HEK293 (cell line): Measurements from ENCODE around the gene PTPRG.

Experiments
- CTCF ChIA-PET: fragments of 350-600 bp; formaldehyde crosslinking; extraction: SDS; loops from one replicate; lab custom pipeline; 2021; ENCODE audit warnings: antibody characterized with exemption; lab: Yijun Ruan, JAX
- POLR2A ChIA-PET: fragments of 300-600 bp; formaldehyde crosslinking; extraction: SDS; loops from one replicate; lab custom pipeline; 2020; ENCODE audit warnings: antibody characterized with exemption, inconsistent platforms; lab: Yijun Ruan, JAX
- H3K27ac ChIP-seq: fragments of 200-500 bp; sonication (Bioruptor generic); 2 replicates; pipeline ENCODE4 v1.5.1; 2014; ENCODE audit warnings: low read depth, low read length, control low read depth, inconsistent platforms; ENCODE audit errors: extremely low read depth
- H3K36me3 ChIP-seq, 2 experiments: fragments of 200-500 bp in 1 of 2; sonication (Bioruptor generic) in 1 of 2; 1 replicate in 1 of 2; 2 replicates in 1 of 2; pipeline ENCODE4 v1.5.1; 2014 to 2017; ENCODE audit warnings: inconsistent platforms in 2 of 2, low read length in 2 of 2; ENCODE audit not compliant: control insufficient read depth in 2 of 2, insufficient read depth in 1 of 2
- H3K4me1 ChIP-seq: fragments of 200-500 bp; sonication (Bioruptor generic); 2 replicates; pipeline ENCODE4 v1.5.1; 2014; ENCODE audit warnings: mild to moderate bottlenecking, low read length, inconsistent platforms; ENCODE audit not compliant: control insufficient read depth, insufficient read depth
- H3K4me3 ChIP-seq: 2 replicates; pipeline ENCODE4 v1.5.1; 2011; ENCODE audit warnings: low read depth, mild to moderate bottlenecking, control low read depth, low read length, moderate library complexity
- H3K9me3 ChIP-seq: fragments of 200-500 bp; sonication (Bioruptor generic); 2 replicates; pipeline ENCODE4 v1.5.1; 2014; ENCODE audit warnings: low read depth, low read length, inconsistent platforms; ENCODE audit not compliant: control insufficient read depth, insufficient read depth
- BCL11A ChIP-seq: fragments of 450-650 bp; formaldehyde crosslinking; IDR thresholded peaks from 2 replicates; pipeline ENCODE4 v1.5.1; 2016; ENCODE audit warnings: low read depth, missing biosample characterization, missing genetic modification characterization
- OSR2 ChIP-seq: fragments of 450-650 bp; formaldehyde crosslinking; IDR thresholded peaks from 2 replicates; pipeline ENCODE4 v1.5.1; 2016; ENCODE audit warnings: missing biosample characterization, missing genetic modification characterization
- SCRT2 ChIP-seq: fragments of 450-650 bp; formaldehyde crosslinking; IDR thresholded peaks from 2 replicates; pipeline ENCODE4 v1.5.1; 2016; ENCODE audit warnings: missing biosample characterization, missing genetic modification characterization
- ZBTB17 ChIP-seq: fragments of 450-650 bp; formaldehyde crosslinking; IDR thresholded peaks from 2 replicates; pipeline ENCODE4 v1.5.1; 2016; ENCODE audit warnings: missing biosample characterization, missing genetic modification characterization
- ZBTB49 ChIP-seq: fragments of 450-650 bp; formaldehyde crosslinking; IDR thresholded peaks from 2 replicates; pipeline ENCODE4 v1.5.1; 2016; ENCODE audit warnings: missing biosample characterization, missing genetic modification characterization, low read depth
- ZFP41 ChIP-seq: fragments of 450-650 bp; formaldehyde crosslinking; IDR thresholded peaks from 2 replicates; pipeline ENCODE4 v1.5.1; 2016; ENCODE audit warnings: missing biosample characterization, missing genetic modification characterization, borderline replicate concordance
- ZNF121 ChIP-seq: fragments of 450-650 bp; formaldehyde crosslinking; IDR thresholded peaks from 2 replicates; pipeline ENCODE4 v1.5.1; 2016; ENCODE audit warnings: missing biosample characterization, missing genetic modification characterization
- ZNF280C ChIP-seq: fragments of 450-650 bp; formaldehyde crosslinking; IDR thresholded peaks from 2 replicates; pipeline ENCODE4 v1.5.1; 2016; ENCODE audit warnings: missing biosample characterization, missing genetic modification characterization
- ZNF324 ChIP-seq: fragments of 450-650 bp; formaldehyde crosslinking; IDR thresholded peaks from 2 replicates; pipeline ENCODE4 v1.5.1; 2016; ENCODE audit warnings: missing biosample characterization, missing genetic modification characterization
- ZNF335 ChIP-seq: fragments of 450-650 bp; formaldehyde crosslinking; conservative IDR thresholded peaks from 2 replicates; pipeline ENCODE4 v1.5.1; 2016; ENCODE audit warnings: missing biosample characterization, missing genetic modification characterization
- ZNF530 ChIP-seq: fragments of 450-650 bp; formaldehyde crosslinking; IDR thresholded peaks from 2 replicates; pipeline ENCODE4 v1.5.1; 2016; ENCODE audit warnings: low read depth, missing biosample characterization, missing genetic modification characterization
- ZNF544 ChIP-seq: fragments of 450-650 bp; formaldehyde crosslinking; IDR thresholded peaks from 2 replicates; pipeline ENCODE4 v1.5.0; 2017; ENCODE audit warnings: missing biosample characterization, missing genetic modification characterization
- ZNF639 ChIP-seq: fragments of 450-650 bp; formaldehyde crosslinking; IDR thresholded peaks from 2 replicates; pipeline ENCODE4 v1.5.1; 2016; ENCODE audit warnings: missing biosample characterization, missing genetic modification characterization
- TF ChIP-seq, protein P1 (sequence below): fragments of 450-650 bp; formaldehyde crosslinking; IDR thresholded peaks from 2 replicates; pipeline ENCODE4 v1.5.1; 2017; ENCODE audit warnings: missing biosample characterization, missing genetic modification characterization

Gene PTPRG

GRCh38 chr3:61907210-61907795 lies 345.9 kb downstream of the PTPRG start:
- TF ChIP-seq ZNF335 (tag by site-specific recombination) (no peak), ZBTB17 (tag by site-specific recombination) (peak; percentile 96)

DNA sequence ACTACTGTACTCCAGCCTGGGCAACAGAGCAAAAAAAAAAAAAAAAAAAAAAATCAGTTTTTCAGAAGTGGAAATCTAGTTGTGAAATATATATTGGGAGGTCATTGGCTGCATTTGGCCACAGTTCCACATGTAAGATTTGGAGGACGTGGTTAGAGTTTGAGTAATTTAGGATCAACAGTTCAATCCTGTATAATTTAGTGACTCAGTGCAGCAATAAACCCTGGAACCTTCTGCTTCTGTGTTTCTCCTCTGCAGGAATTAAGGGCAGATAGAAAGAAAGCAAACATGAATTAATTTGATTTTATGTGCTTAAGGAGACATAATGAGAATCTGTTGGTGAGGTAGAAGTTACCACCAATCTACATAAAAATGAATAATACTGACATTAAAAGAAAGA lies 347.0 kb downstream of the PTPRG start:
- peak; percentile 33; the same call in 1 of the 2 replicates for TF ChIP-seq SCRT2 (tag by site-specific recombination)
- TF ChIP-seq OSR2 (tag by site-specific recombination), result 0 out of 2 replicates have a peak, but pooled peaks have one; percentile 28
- TF ChIP-seq ZNF639 (tag by site-specific recombination), result no peak
- no peak for TF ChIP-seq ZNF530 (tag by site-specific recombination)
- TF ChIP-seq, protein P1, sequence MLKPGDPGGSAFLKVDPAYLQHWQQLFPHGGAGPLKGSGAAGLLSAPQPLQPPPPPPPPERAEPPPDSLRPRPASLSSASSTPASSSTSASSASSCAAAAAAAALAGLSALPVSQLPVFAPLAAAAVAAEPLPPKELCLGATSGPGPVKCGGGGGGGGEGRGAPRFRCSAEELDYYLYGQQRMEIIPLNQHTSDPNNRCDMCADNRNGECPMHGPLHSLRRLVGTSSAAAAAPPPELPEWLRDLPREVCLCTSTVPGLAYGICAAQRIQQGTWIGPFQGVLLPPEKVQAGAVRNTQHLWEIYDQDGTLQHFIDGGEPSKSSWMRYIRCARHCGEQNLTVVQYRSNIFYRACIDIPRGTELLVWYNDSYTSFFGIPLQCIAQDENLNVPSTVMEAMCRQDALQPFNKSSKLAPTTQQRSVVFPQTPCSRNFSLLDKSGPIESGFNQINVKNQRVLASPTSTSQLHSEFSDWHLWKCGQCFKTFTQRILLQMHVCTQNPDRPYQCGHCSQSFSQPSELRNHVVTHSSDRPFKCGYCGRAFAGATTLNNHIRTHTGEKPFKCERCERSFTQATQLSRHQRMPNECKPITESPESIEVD (tag by site-specific recombination), result 0 out of 2 replicates have a peak, but pooled peaks have one; percentile 15
- ChIA-PET POLR2A (no interaction called here), CTCF (no interaction called here)
- Histone ChIP-seq H3K27ac (no peak overlapping the region), H3K36me3 (no peaks in the 10 kb centered on the region), H3K4me3 (no peak overlapping the region), H3K4me1 (peaks cover 12% of the 10 kb centered on the region), H3K9me3 (no peaks in the 10 kb centered on the region)

More at GRCh38 chr3:61907210-61907795, 345.9 kb downstream of the PTPRG start:
- no peaks in the 10 kb centered on the region for H3K36me3 ChIP-seq
- ChIA-PET POLR2A (interaction anchor here (0.7 kb wide), 1 partner anchor 323 kb away, joined by 7 read pairs; no protein-coding TSS in a partner anchor), CTCF (interaction anchor here (0.5 kb wide), 1 partner anchor 73 kb away, joined by 3 read pairs; no protein-coding TSS in a partner anchor)
- no peaks in the 10 kb centered on the region for H3K9me3 ChIP-seq
- no peak overlapping the region for H3K27ac ChIP-seq
- no peak overlapping the region for H3K4me3 ChIP-seq
- H3K4me1 ChIP-seq, result peaks cover 12% of the 10 kb centered on the region

GRCh38 chr3:61910732-61911131 lies 349.4 kb downstream of the PTPRG start:
- ChIA-PET CTCF (no interaction called here), POLR2A (no interaction called here)
- Histone ChIP-seq H3K27ac (no peak overlapping the region), H3K9me3 (no peaks in the 10 kb centered on the region), H3K4me1 (no peaks in the 10 kb centered on the region), H3K36me3 (no peaks in the 10 kb centered on the region), H3K4me3 (no peak overlapping the region)
- TF ChIP-seq ZNF324 (tag by site-specific recombination), result no peak
- no peak for TF ChIP-seq ZBTB49
- TF ChIP-seq BCL11A, result no peak
- TF ChIP-seq ZNF121 (tag by site-specific recombination), result no peak
- TF ChIP-seq ZFP41 (tag by site-specific recombination), result no peak
- TF ChIP-seq ZNF280C (tag by site-specific recombination), result no peak
- TF ChIP-seq ZNF544 (tag by site-specific recombination), result no peak
